MCF 10A (cell line): Measurements from ENCODE around the gene RNF6. TPM values are rescaled to one million over a fixed set of nuclear protein-coding genes. Genes with fewer than 3 reads are reported as not detected.

ENCODE experiments used
- BruUV-seq: library from RNA; stranded (reverse); fragments of 400-500 nt; replicated peaks from 2 replicates; lab custom pipeline; 2021; lab: Mats Ljungman, UMichigan
- CTCF ChIA-PET: fragments of 300-600 bp; sonication (Branson Sonifier 250); formaldehyde crosslinking; extraction: SDS; loops from one replicate; lab custom pipeline; 2021; ENCODE audit warnings: antibody characterized with exemption, inconsistent platforms; lab: Yijun Ruan, JAX
- POLR2A ChIA-PET: fragments of 300-600, 350-650 bp; sonication (Branson Sonifier 250); formaldehyde crosslinking; extraction: SDS; loops from one replicate; lab custom pipeline; 2020; ENCODE audit warnings: antibody characterized with exemption, inconsistent platforms; lab: Yijun Ruan, JAX
- DNase-seq: peaks from one replicate; pipeline ENCODE4 v3.0.0-alpha.2; 2018; ENCODE audit not compliant: unreplicated experiment
- H3K27ac Mint-ChIP-seq: one replicate; pipeline ENCODE4 v1.8.0; 2022; ENCODE audit warnings: mild to moderate bottlenecking, low read depth, mixed read lengths; ENCODE audit not compliant: unreplicated experiment
- H3K27me3 Mint-ChIP-seq: one replicate; pipeline ENCODE4 v1.8.0; 2022; ENCODE audit warnings: mixed read lengths; ENCODE audit not compliant: insufficient read depth, unreplicated experiment
- H3K36me3 Mint-ChIP-seq: one replicate; pipeline ENCODE4 v1.8.0; 2022; ENCODE audit warnings: mild to moderate bottlenecking, moderate library complexity, mixed read lengths; ENCODE audit not compliant: insufficient read depth, unreplicated experiment
- H3K4me1 Mint-ChIP-seq: one replicate; pipeline ENCODE4 v1.8.0; 2022; ENCODE audit warnings: mixed read lengths; ENCODE audit not compliant: insufficient read depth, unreplicated experiment
- H3K4me3 Mint-ChIP-seq: one replicate; pipeline ENCODE4 v1.8.0; 2022; ENCODE audit warnings: mild to moderate bottlenecking, moderate library complexity, mixed read lengths; ENCODE audit not compliant: unreplicated experiment
- H3K9me3 Mint-ChIP-seq: one replicate; pipeline ENCODE4 v1.8.0; 2022; ENCODE audit warnings: mixed read lengths; ENCODE audit not compliant: unreplicated experiment
- CTCF ChIP-seq: fragments of 200-600 bp; IDR thresholded peaks from one replicate; pipeline ENCODE4 v1.8.0; 2022; ENCODE audit warnings: antibody characterized with exemption, mild to moderate bottlenecking; ENCODE audit not compliant: unreplicated experiment
- intact Hi-C: fragments of 100-400 bp; cut with micrococcal nuclease; formaldehyde crosslinking; loops from 2 replicates; pipeline ENCODE4 v1.14.1; 2022
- total RNA-seq: library from RNA; stranded (reverse); gene quantifications from 2 replicates; pipeline ENCODE4 v1.2.3, GENCODE V29; 2022

The RNF6 gene
- total RNA-seq, 1 experiment from 2014 or later = 81.9 TPM

GRCh38 chr13:26229080-26229615, 7.0 kb upstream of the RNF6 start:
- no peak overlapping the region for H3K4me3 Mint-ChIP-seq
- no peak overlapping the region for H3K27ac Mint-ChIP-seq
- TF ChIP-seq CTCF = no peak
- H3K27me3 Mint-ChIP-seq = no peaks in the 10 kb centered on the region
- no peaks in the 10 kb centered on the region for H3K9me3 Mint-ChIP-seq
- BruUV-seq = no TSS peak
- ChIA-PET CTCF (no interaction called here), POLR2A (interaction anchor here (0.9 kb wide), 1 partner anchor 9 kb away, joined by 4 read pairs; no protein-coding TSS in a partner anchor)
- DNase-seq = no peak
- no peaks in the 10 kb centered on the region for H3K4me1 Mint-ChIP-seq
- intact Hi-C loops = no loop called here
- H3K36me3 Mint-ChIP-seq = no peaks in the 10 kb centered on the region

DNA sequence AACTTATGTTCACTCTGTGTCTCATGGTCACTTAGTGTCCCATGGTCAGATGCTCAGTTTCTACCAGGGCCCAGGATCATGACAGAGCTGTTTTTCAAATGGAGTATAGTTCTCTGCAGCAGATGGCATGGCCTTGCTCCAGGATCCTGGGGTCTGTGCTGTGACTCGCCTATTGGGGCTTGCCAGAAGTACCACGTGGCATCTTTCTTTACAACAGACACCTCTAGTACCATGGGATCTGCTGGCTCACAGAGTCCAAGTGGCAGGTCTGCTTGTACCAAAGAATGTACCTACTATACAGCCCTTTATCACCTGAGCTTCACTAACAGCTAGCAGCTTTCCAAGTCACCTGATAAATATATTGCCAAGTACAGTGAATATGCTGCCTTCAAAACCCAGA, 6.0 kb upstream of the RNF6 start:
- CTCF ChIA-PET = interaction anchor here (0.6 kb wide), 1 partner anchor 474 kb away, joined by 3 read pairs; no protein-coding TSS in a partner anchor
- Mint-ChIP-seq H3K27me3 (no peaks in the 10 kb centered on the region), H3K36me3 (no peaks in the 10 kb centered on the region), H3K4me3 (no peak overlapping the region), H3K9me3 (no peaks in the 10 kb centered on the region), H3K4me1 (peaks cover 6% of the 10 kb centered on the region), H3K27ac (no peak overlapping the region)
- intact Hi-C loops = no loop called here
- no peak for DNase-seq
- no TSS peak for BruUV-seq
- POLR2A ChIA-PET = interaction anchor here (0.9 to 2.0 kb wide), 2 partner anchors 28 to 34 kb away, joined by 4 to 9 read pairs; no protein-coding TSS in a partner anchor
- TF ChIP-seq CTCF = no peak

- no peak for TF ChIP-seq CTCF
- Mint-ChIP-seq H3K36me3 (no peaks in the 10 kb centered on the region), H3K27me3 (no peaks in the 10 kb centered on the region), H3K4me1 (peaks cover 10% of the 10 kb centered on the region), H3K4me3 (no peak overlapping the region), H3K9me3 (no peaks in the 10 kb centered on the region), H3K27ac (no peak overlapping the region)
- POLR2A ChIA-PET = interaction anchor here (0.9 to 2.0 kb wide), 2 partner anchors 29 to 34 kb away, joined by 4 to 9 read pairs; no protein-coding TSS in a partner anchor
- intact Hi-C loops = no loop called here
- CTCF ChIA-PET = interaction anchor here (0.6 kb wide), 2 partner anchors 475 to 665 kb away, joined by 3 read pairs; no protein-coding TSS in a partner anchor
- no TSS peak for BruUV-seq
- peak; percentile 2 for DNase-seq
Measured at GRCh38 chr13:26227166-26227971, 5.3 kb upstream of the RNF6 start.
